Fibroblast of peridontal ligament (primary cell): Measurements from ENCODE around the gene UBR4.
"Not testable (repeated sequence)": the region's sequence is repeated elsewhere in the genome, so short reads cannot be mapped to it uniquely, and the experiment has no call there.

Source experiments
- DNase-seq: peaks from one replicate; pipeline ENCODE4 v3.0.0-alpha.2; 2010; ENCODE audit errors: extremely low read depth

UBR4 gene

GRCh38 chr1:19209990-19210771 is at the start of gene UBR4:
Gene UBR4, minus strand, starts transcription at chr1:19210266. Its CDS starts 18 bp downstream, at chr1:19210248.
- peak; percentile 89 for DNase-seq

DNA sequence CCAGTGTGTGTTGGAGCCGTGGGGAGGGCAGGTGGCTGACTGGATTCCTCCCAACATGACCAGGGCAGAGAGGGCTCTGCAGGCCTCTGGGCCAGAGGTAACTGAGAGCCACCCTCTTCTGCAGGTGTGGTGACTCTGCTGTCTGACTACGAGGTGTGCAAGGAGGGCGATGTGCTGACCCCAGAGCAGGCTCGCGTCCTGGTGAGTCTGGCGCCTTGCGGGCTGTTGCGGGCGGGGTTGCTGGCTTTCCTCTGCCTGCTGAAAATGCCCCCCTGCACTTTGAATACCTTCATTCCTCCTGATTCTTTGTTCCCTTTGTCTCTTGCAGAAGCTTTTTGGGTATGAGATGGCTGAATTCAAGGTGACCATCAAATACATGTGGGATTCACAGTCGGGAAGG is 48.3 kb upstream of the UBR4 start:
- no peak for DNase-seq

- DNase-seq: no peak
Observed at GRCh38 chr1:19257178-19257914, 47.3 kb upstream of the UBR4 start.

DNA sequence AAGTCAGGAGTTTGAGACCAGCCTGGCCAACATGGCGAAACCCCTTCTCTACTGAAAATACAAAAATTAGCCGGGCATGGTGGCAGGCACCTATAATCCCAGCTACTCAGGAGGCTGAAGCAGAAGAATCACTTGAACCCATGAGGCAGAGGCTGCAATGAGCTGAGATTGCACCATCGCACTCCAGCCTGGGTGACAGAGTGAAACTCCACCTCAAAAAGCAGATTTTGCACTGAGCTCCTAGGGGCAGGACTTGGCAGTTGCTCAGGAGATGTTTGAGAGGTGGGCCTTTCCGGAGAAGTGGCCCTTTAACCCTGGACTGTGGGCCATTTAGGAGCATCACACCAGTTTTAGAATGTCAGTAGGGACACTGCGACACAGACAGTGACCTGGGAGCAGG is 46.2 kb upstream of the UBR4 start:
- not testable (repeated sequence) for DNase-seq

- no peak for DNase-seq
Observed at GRCh38 chr1:19255288-19255687, 45.2 kb upstream of the UBR4 start.

DNA sequence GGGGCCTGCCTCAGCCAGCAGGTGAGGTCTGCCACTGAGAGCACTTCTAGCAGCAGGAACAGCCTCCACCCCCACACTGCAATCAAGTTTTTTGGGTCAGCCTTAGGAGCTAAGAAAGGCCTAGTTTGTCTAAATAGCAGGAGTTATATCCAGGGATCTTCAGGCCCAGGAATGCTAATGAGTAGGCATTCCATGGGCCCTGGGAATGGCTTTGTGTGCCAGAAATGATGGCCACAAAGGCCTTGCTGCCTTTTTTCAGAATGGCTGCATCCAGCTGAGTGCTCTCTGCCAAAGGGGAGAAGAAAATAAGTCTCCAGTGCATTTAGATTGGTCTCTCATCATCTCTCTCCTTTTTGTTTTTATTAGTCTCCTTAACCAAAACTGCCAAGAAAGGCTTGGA is 44.4 kb upstream of the UBR4 start:
- no peak for DNase-seq

DNA sequence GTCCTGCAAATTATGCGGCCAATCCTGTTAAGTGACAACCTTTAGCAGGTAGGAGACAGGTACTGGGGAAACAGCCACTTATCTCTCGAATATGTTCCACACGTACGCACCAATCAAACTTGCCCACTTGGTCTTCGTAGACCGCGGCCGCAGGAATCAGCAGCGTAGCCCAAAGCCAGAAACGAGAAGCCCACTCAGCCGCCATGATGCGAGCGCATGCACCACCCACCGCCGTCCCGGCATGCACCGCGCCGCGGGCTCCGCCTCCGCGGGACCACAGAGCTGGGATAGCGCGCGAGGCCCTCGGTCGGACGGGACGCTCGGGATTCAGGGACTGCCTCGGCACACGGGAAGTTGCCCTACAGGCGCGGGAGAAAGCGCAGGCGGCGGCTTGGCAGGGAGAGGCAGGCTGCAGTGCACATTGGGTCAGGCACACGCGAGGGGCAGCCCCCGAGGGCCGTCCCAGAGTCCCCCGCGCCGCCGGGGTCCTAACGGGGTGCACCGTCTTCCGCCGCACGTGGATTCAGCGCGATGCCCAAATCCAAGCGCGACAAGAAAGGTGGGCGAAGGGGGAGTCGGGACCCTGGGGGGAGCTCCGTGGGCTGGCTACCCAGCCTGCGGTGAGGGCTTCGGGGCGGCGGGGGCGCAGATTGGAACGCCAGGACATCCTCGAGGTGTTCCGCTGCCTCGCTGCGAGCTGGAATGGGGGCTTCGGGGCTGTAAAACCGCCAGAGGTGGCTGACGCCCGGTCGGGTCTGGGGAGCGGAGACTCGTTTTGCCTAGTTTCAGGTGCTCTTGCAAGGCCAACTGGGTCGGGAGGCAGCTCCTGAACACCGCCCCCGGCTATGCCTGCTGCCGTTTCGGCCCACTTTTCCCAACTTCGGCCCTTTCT is 41.5 kb upstream of the UBR4 start, which contains the start of the genes EMC1 and MRTO4:
TSS of gene EMC1 (minus strand) at position 220 of the 892 bp plus-strand sequence. CDS start at position 205, 15 bp downstream.
TSS of gene MRTO4 (plus strand) at position 501 of the 892 bp plus-strand sequence. CDS start at position 532, 31 bp downstream.
- peak; percentile 69 for DNase-seq

DNA sequence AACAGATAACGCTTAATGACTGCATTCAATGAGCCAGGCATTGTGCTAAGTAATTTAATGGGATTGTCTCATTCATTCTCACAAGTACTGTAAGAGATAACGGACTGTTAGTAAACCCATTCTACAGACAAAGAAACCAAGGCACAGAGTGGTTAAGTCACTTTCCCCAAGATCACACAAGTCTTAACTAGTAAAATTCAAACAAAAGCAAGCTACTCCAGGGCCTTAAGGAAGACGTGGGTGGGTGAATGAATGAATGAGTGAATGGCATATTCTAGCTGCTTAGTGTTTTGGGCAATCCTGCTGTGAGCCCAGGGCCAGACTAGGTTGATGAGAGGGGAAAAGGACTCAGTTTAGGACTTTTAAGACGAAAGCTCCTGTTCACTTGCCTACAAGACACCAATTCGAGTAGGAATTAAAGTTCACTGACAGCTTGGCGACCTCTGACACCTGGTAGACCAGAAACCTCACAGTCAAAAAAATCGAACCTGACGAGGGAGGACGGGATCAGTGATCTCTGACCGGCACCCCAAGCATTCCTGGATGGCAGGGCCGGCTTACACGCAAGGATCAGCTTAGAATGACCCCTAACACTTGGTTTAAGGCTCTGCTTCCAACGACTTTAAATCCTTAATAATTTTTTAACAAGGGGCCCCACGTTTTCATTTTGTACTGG is 40.7 kb upstream of the UBR4 start:
- no peak for DNase-seq

- DNase-seq: peak; percentile 81
Observed at GRCh38 chr1:19240673-19241538, 30.8 kb upstream of the UBR4 start.

- DNase-seq: no peak
Observed at GRCh38 chr1:19239876-19240275, 29.8 kb upstream of the UBR4 start.

GRCh38 chr1:19234224-19234623 is 24.2 kb upstream of the UBR4 start:
- no peak for DNase-seq

GRCh38 chr1:19232524-19232846 is 22.4 kb upstream of the UBR4 start:
- DNase-seq: peak; percentile 92

GRCh38 chr1:19231736-19232523 is 21.9 kb upstream of the UBR4 start:
- not testable (repeated sequence) for DNase-seq

DNA sequence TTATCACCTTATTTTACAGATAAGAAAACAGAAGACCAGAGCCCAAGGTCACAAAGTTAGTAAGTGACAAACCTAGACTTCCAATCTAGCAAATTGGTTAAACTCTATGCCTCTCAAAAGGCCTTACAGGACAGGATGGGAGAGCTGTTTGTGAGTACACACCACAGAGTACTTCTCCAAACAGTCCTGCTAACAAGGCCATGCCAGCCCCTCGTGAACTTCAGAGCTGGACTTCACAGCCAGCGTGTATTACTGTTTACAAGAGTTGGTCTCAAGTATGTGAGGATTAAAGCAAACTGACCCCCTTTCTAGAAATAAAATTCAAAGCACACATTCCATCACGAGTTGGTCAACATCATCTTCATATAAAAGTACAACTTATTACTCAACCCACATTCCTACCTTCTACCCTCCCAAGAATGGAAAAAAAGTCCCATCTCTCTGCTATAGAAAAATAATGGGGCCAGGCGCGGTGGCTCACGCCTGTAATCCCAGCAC is 19.8 kb upstream of the UBR4 start:
- DNase-seq: no peak

DNA sequence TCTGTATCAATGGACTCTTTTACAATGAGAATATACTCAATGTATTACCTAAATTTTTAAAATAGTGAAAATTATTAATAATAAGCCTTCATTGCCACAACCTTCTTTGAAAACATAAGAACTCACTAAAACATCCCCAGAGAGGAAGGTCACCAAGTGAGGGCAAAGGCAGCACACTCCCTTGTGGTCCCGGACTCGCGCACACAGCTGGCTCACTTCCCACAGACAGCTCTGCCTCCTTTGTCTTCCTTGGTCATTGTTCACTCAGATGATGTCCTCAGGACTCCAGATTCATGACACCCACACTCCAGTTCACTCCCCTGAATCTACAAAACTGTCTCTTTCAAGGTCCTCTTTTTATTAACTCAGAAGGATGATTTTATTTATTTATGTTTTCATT is 19.2 kb upstream of the UBR4 start:
- DNase-seq: no peak

DNA sequence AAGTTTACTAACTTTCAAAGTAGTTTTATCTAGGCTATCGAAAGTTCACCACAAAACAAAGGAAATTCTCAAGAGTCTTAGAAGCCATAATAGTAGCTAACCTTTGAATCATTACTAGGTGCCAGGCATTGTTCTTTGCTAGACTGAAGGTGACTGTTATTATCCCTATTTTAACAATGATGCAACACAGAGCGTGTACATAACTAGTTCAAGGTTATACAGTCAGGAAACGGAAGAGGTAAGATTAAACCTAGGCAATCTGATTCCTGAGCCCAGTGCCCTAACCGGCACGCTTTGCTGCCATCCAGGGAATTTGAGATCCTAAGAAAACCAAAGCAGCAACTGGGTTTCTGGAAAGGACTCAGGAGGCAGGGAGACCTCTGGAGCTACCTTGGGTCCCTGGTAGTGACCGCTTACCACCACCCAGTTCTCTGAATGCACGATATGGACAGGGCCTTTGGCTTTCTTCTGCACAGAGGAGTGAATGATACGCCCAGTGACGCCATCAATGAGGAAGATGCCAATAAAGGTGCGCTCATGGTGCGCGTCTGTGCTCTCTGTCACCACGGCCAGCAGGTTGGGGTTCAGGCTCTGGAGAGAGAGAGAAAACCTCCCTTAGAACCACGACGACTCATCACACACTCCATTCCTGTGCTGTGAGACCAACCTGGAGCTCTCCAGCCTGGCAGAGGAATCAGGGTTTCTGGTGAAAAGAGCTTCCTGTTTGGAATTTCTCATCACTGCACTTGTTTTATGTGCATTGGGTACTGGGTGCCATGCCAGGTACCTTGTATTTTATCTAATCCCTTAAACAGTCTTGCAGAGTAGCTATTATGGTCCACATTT is 13.1 kb upstream of the UBR4 start:
- DNase-seq: no peak

DNA sequence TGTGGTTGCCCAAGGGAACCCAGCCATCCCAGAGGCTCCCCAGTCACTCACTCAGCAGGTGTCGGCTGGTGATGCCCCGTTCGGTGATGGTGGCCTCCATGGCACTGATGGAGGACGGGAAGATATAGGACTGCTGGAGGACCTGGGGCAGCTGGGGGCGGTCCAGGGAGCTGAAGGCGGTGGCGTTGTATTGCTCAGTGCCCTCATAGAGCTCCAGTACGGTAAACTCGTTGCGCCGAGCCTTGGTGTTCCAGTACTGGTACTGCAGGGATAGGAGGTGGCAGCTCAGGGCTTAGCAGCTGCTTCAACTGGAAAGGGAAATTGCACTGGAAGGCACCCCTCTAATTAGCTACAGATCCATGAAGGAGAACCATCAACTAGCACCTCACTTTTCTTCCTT is 12.5 kb upstream of the UBR4 start:
- no peak for DNase-seq

- DNase-seq: no peak
Observed at GRCh38 chr1:19220991-19221390, 10.9 kb upstream of the UBR4 start.
